PC-3 (cell line): Measurements from ENCODE around the gene SLC34A3.

Source experiments
- CTCF ChIP-seq: fragments of 300-600 bp; sonication (generic); conservative IDR thresholded peaks from 2 replicates; pipeline ENCODE4 v1.5.1; 2017; ENCODE audit warnings: antibody characterized with exemption, low read depth, mild to moderate bottlenecking, low read length
- EZH2 ChIP-seq: fragments of 300-600 bp; sonication (generic); IDR thresholded peaks from one replicate; pipeline ENCODE4 v1.6.1; 2017; ENCODE audit warnings: antibody characterized with exemption, mild to moderate bottlenecking, low read length; ENCODE audit not compliant: unreplicated experiment
- EZH2phosphoT487 ChIP-seq: fragments of 300-600 bp; sonication (generic); IDR thresholded peaks from 2 replicates; pipeline ENCODE4 v1.6.1; 2018; ENCODE audit warnings: mild to moderate bottlenecking, antibody characterized with exemption, low read length, borderline replicate concordance

- TF ChIP-seq CTCF = peak; percentile 44; the same call in 1 of the 2 replicates
- TF ChIP-seq EZH2 = no peak
- TF ChIP-seq EZH2phosphoT487 = no peak
Measured at GRCh38 chr9:137188490-137189296, 42.0 kb upstream of the SLC34A3 start, which contains the start of the genes ANAPC2 and SSNA1.
